Nephron progenitor cell (in vitro differentiated cells): ENCODE measurements around the gene SEMA4C.
A peak's percentile ranks its signal among the peaks of the same experiment; 100 is the strongest.

ENCODE experiments used
- DNase-seq: peaks from one replicate; pipeline ENCODE4 v3.0.0; 2021
- H3K27ac Mint-ChIP-seq: 2 replicates; pipeline ENCODE4 v1.8.0; 2021; ENCODE audit warnings: mild to moderate bottlenecking, moderate library complexity, mixed read lengths
- H3K27me3 Mint-ChIP-seq: 2 replicates; pipeline ENCODE4 v1.8.0; 2021; ENCODE audit warnings: mild to moderate bottlenecking, low read depth, mixed read lengths; ENCODE audit not compliant: poor library complexity
- H3K36me3 Mint-ChIP-seq: 2 replicates; pipeline ENCODE4 v1.8.0; 2021; ENCODE audit warnings: low read depth, mixed read lengths
- H3K4me1 Mint-ChIP-seq: 2 replicates; pipeline ENCODE4 v1.8.0; 2021; ENCODE audit warnings: mixed read lengths
- H3K4me3 Mint-ChIP-seq: 2 replicates; pipeline ENCODE4 v1.8.0; 2021; ENCODE audit warnings: mild to moderate bottlenecking, moderate library complexity, mixed read lengths
- H3K9me3 Mint-ChIP-seq: 2 replicates; pipeline ENCODE4 v1.8.0; 2021; ENCODE audit warnings: mild to moderate bottlenecking, moderate library complexity, mixed read lengths
- TF ChIP-seq, protein P1 (sequence below): fragments of 200-600 bp; sonication (generic); IDR thresholded peaks from 2 replicates; pipeline ENCODE4 v1.5.0; 2021; ENCODE audit warnings: antibody characterized with exemption

Gene SEMA4C

DNA sequence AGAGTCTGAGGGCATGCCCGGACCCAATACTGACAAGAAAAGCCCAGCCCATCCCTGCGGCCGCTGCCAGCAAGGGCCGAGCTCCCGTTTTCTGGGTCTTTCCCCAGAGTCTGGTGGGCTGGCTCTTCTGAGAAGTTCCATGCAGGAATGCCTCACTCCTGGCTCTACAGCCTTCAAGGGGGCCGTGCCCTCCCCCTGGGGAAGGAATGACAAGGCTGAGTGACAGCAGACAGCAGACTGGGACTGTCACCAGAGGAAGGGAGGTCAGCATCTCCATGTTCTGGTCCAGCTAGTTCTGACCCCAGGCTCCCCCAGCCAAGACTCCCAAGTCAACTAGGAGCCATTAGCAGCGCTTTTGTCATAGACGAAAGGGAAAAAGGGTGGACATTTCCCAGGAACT lies 13.0 kb upstream of the SEMA4C start:
- Mint-ChIP-seq H3K27ac (no peak overlapping the region), H3K4me1 (peaks cover 86% of the 10 kb centered on the region), H3K4me3 (no peak overlapping the region)

DNA sequence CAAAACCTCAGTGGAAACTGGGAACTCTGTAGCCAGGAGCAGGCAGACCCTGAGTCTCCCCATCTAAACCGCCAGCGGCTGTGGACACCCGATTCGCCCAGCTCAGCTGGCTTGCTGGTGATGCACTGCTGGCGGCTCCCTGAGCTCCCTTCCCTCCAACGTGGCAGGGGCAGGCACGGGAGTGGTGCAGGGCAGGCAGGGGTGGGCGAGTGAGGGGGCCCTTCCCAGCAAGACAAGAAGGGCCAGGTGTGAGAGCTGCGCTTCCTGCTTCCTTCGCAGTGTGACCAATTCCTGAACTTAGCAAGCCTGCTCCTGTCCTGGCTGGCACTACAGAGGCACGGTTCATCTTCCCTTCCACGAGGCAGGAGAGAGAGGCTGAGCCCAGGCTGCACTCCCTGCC lies 12.3 kb upstream of the SEMA4C start:
- peaks cover 3% of the 10 kb centered on the region for H3K27me3 Mint-ChIP-seq
- peak; percentile 30 for DNase-seq

More for the DNA sequence above, 13.0 kb upstream of the SEMA4C start:
- Mint-ChIP-seq H3K27me3 (peaks cover 3% of the 10 kb centered on the region), H3K36me3 (no peaks in the 10 kb centered on the region), H3K9me3 (no peaks in the 10 kb centered on the region)
- TF ChIP-seq, protein P1, sequence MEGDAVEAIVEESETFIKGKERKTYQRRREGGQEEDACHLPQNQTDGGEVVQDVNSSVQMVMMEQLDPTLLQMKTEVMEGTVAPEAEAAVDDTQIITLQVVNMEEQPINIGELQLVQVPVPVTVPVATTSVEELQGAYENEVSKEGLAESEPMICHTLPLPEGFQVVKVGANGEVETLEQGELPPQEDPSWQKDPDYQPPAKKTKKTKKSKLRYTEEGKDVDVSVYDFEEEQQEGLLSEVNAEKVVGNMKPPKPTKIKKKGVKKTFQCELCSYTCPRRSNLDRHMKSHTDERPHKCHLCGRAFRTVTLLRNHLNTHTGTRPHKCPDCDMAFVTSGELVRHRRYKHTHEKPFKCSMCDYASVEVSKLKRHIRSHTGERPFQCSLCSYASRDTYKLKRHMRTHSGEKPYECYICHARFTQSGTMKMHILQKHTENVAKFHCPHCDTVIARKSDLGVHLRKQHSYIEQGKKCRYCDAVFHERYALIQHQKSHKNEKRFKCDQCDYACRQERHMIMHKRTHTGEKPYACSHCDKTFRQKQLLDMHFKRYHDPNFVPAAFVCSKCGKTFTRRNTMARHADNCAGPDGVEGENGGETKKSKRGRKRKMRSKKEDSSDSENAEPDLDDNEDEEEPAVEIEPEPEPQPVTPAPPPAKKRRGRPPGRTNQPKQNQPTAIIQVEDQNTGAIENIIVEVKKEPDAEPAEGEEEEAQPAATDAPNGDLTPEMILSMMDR: no peak
- DNase-seq: no peak

DNA sequence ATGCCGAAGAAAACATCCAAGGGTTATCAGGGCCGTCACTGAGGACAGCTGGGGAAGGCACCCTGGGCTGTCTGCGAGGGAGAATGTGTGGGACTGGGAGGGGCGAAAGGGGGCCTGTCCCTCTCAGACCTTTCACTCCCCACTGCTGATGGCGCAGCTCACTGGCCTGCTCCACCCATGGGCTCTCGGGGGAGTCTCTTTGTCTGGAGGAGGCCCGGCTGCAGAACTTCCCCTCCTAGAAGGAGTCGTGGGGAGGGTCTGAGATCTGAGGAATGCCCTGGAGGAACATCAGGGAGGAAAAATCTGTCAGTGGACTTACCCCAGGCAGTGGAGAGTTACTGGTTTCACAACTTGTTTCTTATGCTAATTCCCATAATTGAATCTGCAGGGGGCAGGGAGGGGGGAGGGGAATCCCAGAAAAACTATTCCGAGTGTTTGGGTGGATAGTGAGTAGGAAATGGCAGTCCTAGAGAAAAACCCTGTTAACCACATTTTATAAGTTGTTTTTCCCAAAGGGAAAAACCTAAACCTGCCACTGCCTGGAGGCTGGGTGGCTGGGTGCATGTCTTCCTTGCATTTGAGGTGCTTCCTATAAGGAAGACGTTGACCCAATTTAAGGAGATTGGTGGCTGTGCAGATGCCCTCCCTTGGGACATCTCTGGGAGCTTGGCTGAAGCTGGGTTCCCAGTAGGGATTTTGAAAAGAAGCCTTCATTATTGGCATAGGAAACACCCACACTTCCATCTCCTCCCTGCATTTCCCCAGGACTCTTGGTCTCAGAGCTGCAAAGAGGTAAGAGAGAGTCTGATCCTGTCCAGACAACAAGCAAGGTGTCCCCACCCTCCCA lies 11.7 kb upstream of the SEMA4C start:
- no peak overlapping the region for H3K4me3 Mint-ChIP-seq
- H3K9me3 Mint-ChIP-seq: no peaks in the 10 kb centered on the region
- H3K4me1 Mint-ChIP-seq: peaks cover 86% of the 10 kb centered on the region
- peaks cover 3% of the 10 kb centered on the region for H3K27me3 Mint-ChIP-seq
- TF ChIP-seq, protein P1: no peak
- no peak overlapping the region for H3K27ac Mint-ChIP-seq
- H3K36me3 Mint-ChIP-seq: no peaks in the 10 kb centered on the region
- no peak for DNase-seq

More for the DNA sequence above, 12.3 kb upstream of the SEMA4C start:
- H3K4me1 Mint-ChIP-seq: peaks cover 85% of the 10 kb centered on the region
- no peak overlapping the region for H3K4me3 Mint-ChIP-seq
- no peaks in the 10 kb centered on the region for H3K9me3 Mint-ChIP-seq
- H3K27ac Mint-ChIP-seq: no peak overlapping the region
- no peaks in the 10 kb centered on the region for H3K36me3 Mint-ChIP-seq
- TF ChIP-seq, protein P1: no peak

DNA sequence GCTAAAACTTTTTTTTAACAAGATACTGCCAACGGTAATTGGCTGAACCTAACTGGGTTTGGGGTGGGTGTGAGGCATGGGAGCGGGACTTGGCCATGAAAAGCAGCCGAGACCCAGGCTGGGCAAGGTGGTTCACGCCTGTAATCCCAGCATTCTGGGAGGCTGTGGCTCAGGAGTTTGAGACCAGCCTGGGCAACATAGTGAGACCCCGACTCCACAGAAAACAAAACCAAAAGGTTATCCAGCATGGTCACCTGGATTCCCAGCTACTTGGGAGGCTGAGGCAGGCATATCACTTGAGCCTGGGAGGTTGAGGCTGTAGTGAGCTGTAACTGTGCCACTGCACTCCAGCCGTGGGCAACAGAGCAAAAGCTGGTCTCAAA lies 11.0 kb upstream of the SEMA4C start:
- Mint-ChIP-seq H3K27me3 (peaks cover 3% of the 10 kb centered on the region), H3K4me1 (peaks cover 86% of the 10 kb centered on the region), H3K36me3 (no peaks in the 10 kb centered on the region), H3K9me3 (no peaks in the 10 kb centered on the region), H3K4me3 (no peak overlapping the region), H3K27ac (no peak overlapping the region)
- TF ChIP-seq, protein P1: no peak
- DNase-seq: no peak

DNA sequence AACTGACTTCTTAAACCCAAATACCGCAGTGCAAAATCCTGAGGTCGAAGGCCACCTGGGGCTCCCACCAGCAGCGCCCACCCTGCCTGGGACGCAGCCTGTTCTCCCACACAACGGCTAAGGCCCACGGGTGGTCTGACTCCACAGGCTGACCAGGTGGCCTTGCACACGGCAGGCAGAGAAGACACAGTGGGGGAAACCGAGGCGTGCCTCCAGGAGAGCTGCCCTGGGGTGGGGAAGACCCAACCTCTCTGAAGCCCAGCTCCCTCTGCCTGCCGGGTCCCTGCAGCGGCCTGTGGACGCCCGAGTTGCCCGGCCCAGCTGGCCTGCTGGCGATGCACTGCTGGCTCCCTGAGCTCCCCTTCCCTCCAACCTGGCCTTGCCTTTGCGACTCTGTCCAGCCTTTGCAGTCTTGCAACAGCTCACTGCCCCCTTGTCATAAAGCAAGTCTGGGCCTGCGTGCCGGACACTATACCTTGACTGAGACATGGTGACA lies 9.7 kb upstream of the SEMA4C start:
- Mint-ChIP-seq H3K27me3 (peaks cover 3% of the 10 kb centered on the region), H3K27ac (peak overlapping the region; percentile 66), H3K4me1 (peaks cover 89% of the 10 kb centered on the region), H3K4me3 (peak overlapping the region; percentile 13), H3K9me3 (no peaks in the 10 kb centered on the region), H3K36me3 (no peaks in the 10 kb centered on the region)
- DNase-seq: no peak
- TF ChIP-seq, protein P1: no peak
